Measurements from ENCODE around the gene MET. TPM values are rescaled to one million over a fixed set of nuclear protein-coding genes. Genes with fewer than 3 reads are reported as not detected.
"Not testable (repeated sequence)": the region's sequence is repeated elsewhere in the genome, so short reads cannot be mapped to it uniquely, and the experiment has no call there.

Gene MET
- total and polyA plus RNA-seq, 2 donors (not counting 1 experiment from before 2014, with no cell fraction given): 33.4 to 44.4 TPM

- Histone ChIP-seq H3K36me3 (ENCODE audit: control insufficient read depth, insufficient read depth, low read length) (no peaks in the 10 kb centered on the region), H3K4me2 (ENCODE audit: extremely low read depth, insufficient read depth, low read length) (no peak overlapping the region), H3K4me1 (ENCODE audit: control insufficient read depth, extremely low read depth, insufficient read depth, low read length) (no peaks in the 10 kb centered on the region), H3K27ac (ENCODE audit: insufficient read depth, low read length) (no peak overlapping the region), H4K20me1 (ENCODE audit: control insufficient read depth, extremely low read depth, insufficient read depth, low read length) (no peaks in the 10 kb centered on the region), H3K9me3 (ENCODE audit: control insufficient read depth, insufficient read depth, low read depth, low read length) (no peaks in the 10 kb centered on the region), H3K4me3 (replicated peaks in 1 of 4; ENCODE audit: control extremely low read depth in 1 of 4, insufficient read depth in 1 of 4, low read depth in 3 of 4, low read length in 4 of 4) (no peak overlapping the region), H3K79me2 (ENCODE audit: control insufficient read depth, insufficient read depth, low read length) (no peaks in the 10 kb centered on the region), H3K27me3 (ENCODE audit: control insufficient read depth, insufficient read depth, low read length) (no peaks in the 10 kb centered on the region), H2AFZ (ENCODE audit: low read length) (no peak overlapping the region), H3K9ac (ENCODE audit: insufficient read depth, low read length) (no peak overlapping the region)
- TF ChIP-seq CTCF (conservative IDR thresholded peaks at IDR 0.05 in 1 of 2, IDR thresholded peaks at IDR 0.05 in 1 of 2; ENCODE audit: low read depth in 1 of 2, low read length in 2 of 2) (no peak), EZH2 (IDR thresholded peaks at IDR 0.05; ENCODE audit: low read length, missing control alignments) (no peak)
- peak in 1 of 2 donors; percentile 58 for DNase-seq (ENCODE audit: low read depth in 2 of 2)
These were observed 19.2 kb upstream of the MET start for GRCh38 chr7:116652793-116653192.

GRCh38 chr7:116653204-116653603, 18.8 kb upstream of the MET start:
- H3K4me1 ChIP-seq (ENCODE audit: control insufficient read depth, extremely low read depth, insufficient read depth, low read length): no peaks in the 10 kb centered on the region
- H3K27ac ChIP-seq (ENCODE audit: insufficient read depth, low read length): no peak overlapping the region
- no peaks in the 10 kb centered on the region for H3K79me2 ChIP-seq (ENCODE audit: control insufficient read depth, insufficient read depth, low read length)
- H4K20me1 ChIP-seq (ENCODE audit: control insufficient read depth, extremely low read depth, insufficient read depth, low read length): no peaks in the 10 kb centered on the region
- no peak overlapping the region for H3K4me3 ChIP-seq (replicated peaks in 1 of 4; ENCODE audit: control extremely low read depth in 1 of 4, insufficient read depth in 1 of 4, low read depth in 3 of 4, low read length in 4 of 4)
- no peaks in the 10 kb centered on the region for H3K27me3 ChIP-seq (ENCODE audit: control insufficient read depth, insufficient read depth, low read length)
- H3K9me3 ChIP-seq (ENCODE audit: control insufficient read depth, insufficient read depth, low read depth, low read length): no peaks in the 10 kb centered on the region
- DNase-seq (ENCODE audit: low read depth in 2 of 2): peak; percentile 27 to 94
- H2AFZ ChIP-seq (ENCODE audit: low read length): no peak overlapping the region
- no peak overlapping the region for H3K4me2 ChIP-seq (ENCODE audit: extremely low read depth, insufficient read depth, low read length)
- H3K9ac ChIP-seq (ENCODE audit: insufficient read depth, low read length): no peak overlapping the region
- no peaks in the 10 kb centered on the region for H3K36me3 ChIP-seq (ENCODE audit: control insufficient read depth, insufficient read depth, low read length)
- TF ChIP-seq CTCF (conservative IDR thresholded peaks at IDR 0.05 in 1 of 2, IDR thresholded peaks at IDR 0.05 in 1 of 2; ENCODE audit: low read depth in 1 of 2, low read length in 2 of 2): no peak
- no peak for TF ChIP-seq EZH2 (IDR thresholded peaks at IDR 0.05; ENCODE audit: low read length, missing control alignments)

GRCh38 chr7:116653646-116654045, 18.4 kb upstream of the MET start:
- Histone ChIP-seq H2AFZ (ENCODE audit: low read length) (no peak overlapping the region), H3K4me2 (ENCODE audit: extremely low read depth, insufficient read depth, low read length) (no peak overlapping the region), H3K9me3 (ENCODE audit: control insufficient read depth, insufficient read depth, low read depth, low read length) (no peaks in the 10 kb centered on the region), H3K9ac (ENCODE audit: insufficient read depth, low read length) (no peak overlapping the region), H3K79me2 (ENCODE audit: control insufficient read depth, insufficient read depth, low read length) (no peaks in the 10 kb centered on the region), H3K27ac (ENCODE audit: insufficient read depth, low read length) (no peak overlapping the region), H3K4me3 (replicated peaks in 1 of 4; ENCODE audit: control extremely low read depth in 1 of 4, insufficient read depth in 1 of 4, low read depth in 3 of 4, low read length in 4 of 4) (no peak overlapping the region), H3K27me3 (ENCODE audit: control insufficient read depth, insufficient read depth, low read length) (no peaks in the 10 kb centered on the region), H4K20me1 (ENCODE audit: control insufficient read depth, extremely low read depth, insufficient read depth, low read length) (no peaks in the 10 kb centered on the region), H3K4me1 (ENCODE audit: control insufficient read depth, extremely low read depth, insufficient read depth, low read length) (no peaks in the 10 kb centered on the region), H3K36me3 (ENCODE audit: control insufficient read depth, insufficient read depth, low read length) (no peaks in the 10 kb centered on the region)
- TF ChIP-seq CTCF (conservative IDR thresholded peaks at IDR 0.05 in 1 of 2, IDR thresholded peaks at IDR 0.05 in 1 of 2; ENCODE audit: low read depth in 1 of 2, low read length in 2 of 2): no peak
- no peak for TF ChIP-seq EZH2 (IDR thresholded peaks at IDR 0.05; ENCODE audit: low read length, missing control alignments)
- no peak for DNase-seq (ENCODE audit: low read depth in 2 of 2)

- H3K36me3 ChIP-seq (ENCODE audit: control insufficient read depth, insufficient read depth, low read length); H3K4me2 ChIP-seq (ENCODE audit: extremely low read depth, insufficient read depth, low read length); H3K79me2 ChIP-seq (ENCODE audit: control insufficient read depth, insufficient read depth, low read length); H4K20me1 ChIP-seq (ENCODE audit: control insufficient read depth, extremely low read depth, insufficient read depth, low read length); H3K27me3 ChIP-seq (ENCODE audit: control insufficient read depth, insufficient read depth, low read length); DNase-seq (ENCODE audit: low read depth in 2 of 2); H2AFZ ChIP-seq (ENCODE audit: low read length); H3K9ac ChIP-seq (ENCODE audit: insufficient read depth, low read length); H3K4me1 ChIP-seq (ENCODE audit: control insufficient read depth, extremely low read depth, insufficient read depth, low read length); H3K4me3 ChIP-seq (replicated peaks in 1 of 4; ENCODE audit: control extremely low read depth in 1 of 4, insufficient read depth in 1 of 4, low read depth in 3 of 4, low read length in 4 of 4); H3K27ac ChIP-seq (ENCODE audit: insufficient read depth, low read length); H3K9me3 ChIP-seq (ENCODE audit: control insufficient read depth, insufficient read depth, low read depth, low read length): not testable (repeated sequence)
These were observed 12.7 kb upstream of the MET start for GRCh38 chr7:116659248-116659647.

Data from fibroblast of lung (primary cell).